Prostate gland (tissue), 2 donors: ENCODE measurements around the gene IPO11. TPM values are rescaled to one million over a fixed set of nuclear protein-coding genes. Genes with fewer than 3 reads are reported as not detected.

ENCODE experiments used
- DNase-seq: peaks from one replicate; pipeline ENCODE4 v3.0.0-alpha.2; 2019; ENCODE audit warnings: low spot score
- H3K27ac ChIP-seq, 2 donors: fragments of 200-600 bp; sonication (generic); 2 replicates each; pipeline ENCODE4 v1.5.1; 2017 to 2019
- H3K27me3 ChIP-seq: fragments of 200-600 bp; sonication (generic); replicated peaks from 2 replicates; pipeline ENCODE4 v1.5.1; 2019; ENCODE audit not compliant: insufficient read depth
- H3K36me3 ChIP-seq, 2 donors: fragments of 200-600 bp; sonication (generic); 1 replicate in 1 of 2; 2 replicates in 1 of 2; pipeline versions ENCODE4 v1.5.1 to v1.8.1; 2017 to 2019
- H3K4me1 ChIP-seq: fragments of 200-600 bp; sonication (generic); replicated peaks from 2 replicates; pipeline ENCODE4 v1.5.1; 2019
- H3K4me3 ChIP-seq, 2 donors: fragments of 200-600 bp; sonication (generic); 2 replicates each; pipeline ENCODE4 v1.5.1; 2017 to 2019
- H3K9me3 ChIP-seq: fragments of 200-600 bp; sonication (generic); 2 replicates; pipeline ENCODE4 v1.5.1; 2017
- POLR2A ChIP-seq: fragments of 450-650 bp; IDR thresholded peaks from one replicate; pipeline ENCODE4 v1.6.1; 2016; ENCODE audit warnings: antibody characterized with exemption, mild to moderate bottlenecking
- POLR2AphosphoS5 ChIP-seq: sonication (generic); formaldehyde crosslinking; IDR thresholded peaks from one replicate; pipeline ENCODE4 v1.6.1; 2017; ENCODE audit warnings: antibody characterized with exemption
- WGBS: methylation state at CpG from one replicate; pipeline ENCODE4 v1.1.5; 2018; 5-methylcytosine and 5-hydroxymethylcytosine counted together
- intact Hi-C: fragments of 100-400 bp; cut with DNase I; formaldehyde crosslinking; loops from one replicate; pipeline ENCODE4 v1.14.2; 2022
- total RNA-seq, 2 donors: library from RNA; depleted of rRNA; stranded (reverse); fragments of >200 nt; gene quantifications; one replicate each; pipeline ENCODE4 v1.1.0, GENCODE V29; 2016
- TF ChIP-seq, protein P1 (sequence below), 4 experiments: fragments of 200-600 bp in 2 of 4; fragments of 450-650 bp in 2 of 4; sonication (generic) in 2 of 4; IDR thresholded peaks; 1 replicate in 3 of 4; 2 replicates in 1 of 4; pipeline ENCODE4 v1.5.1; 2016 to 2019; ENCODE audit warnings: antibody characterized with exemption in 4 of 4, mild to moderate bottlenecking in 2 of 4, moderate library complexity in 2 of 4

Gene IPO11
- total RNA-seq, 2 donors from 2014 or later: 15.5 to 36.2 TPM

GRCh38 chr5:62649025-62649424, 236.5 kb downstream of the IPO11 start:
- Histone ChIP-seq H3K27me3 (no peaks in the 10 kb centered on the region), H3K4me3 (no peak overlapping the region), H3K36me3 (no peaks in the 10 kb centered on the region), H3K27ac (no peak overlapping the region), H3K4me1 (no peaks in the 10 kb centered on the region), H3K9me3 (no peaks in the 10 kb centered on the region)
- intact Hi-C loops: no loop called here
- 93% methylated on average over 4 of the region's 4 CpGs for WGBS
- DNase-seq: no peak
- TF ChIP-seq, protein P1, sequence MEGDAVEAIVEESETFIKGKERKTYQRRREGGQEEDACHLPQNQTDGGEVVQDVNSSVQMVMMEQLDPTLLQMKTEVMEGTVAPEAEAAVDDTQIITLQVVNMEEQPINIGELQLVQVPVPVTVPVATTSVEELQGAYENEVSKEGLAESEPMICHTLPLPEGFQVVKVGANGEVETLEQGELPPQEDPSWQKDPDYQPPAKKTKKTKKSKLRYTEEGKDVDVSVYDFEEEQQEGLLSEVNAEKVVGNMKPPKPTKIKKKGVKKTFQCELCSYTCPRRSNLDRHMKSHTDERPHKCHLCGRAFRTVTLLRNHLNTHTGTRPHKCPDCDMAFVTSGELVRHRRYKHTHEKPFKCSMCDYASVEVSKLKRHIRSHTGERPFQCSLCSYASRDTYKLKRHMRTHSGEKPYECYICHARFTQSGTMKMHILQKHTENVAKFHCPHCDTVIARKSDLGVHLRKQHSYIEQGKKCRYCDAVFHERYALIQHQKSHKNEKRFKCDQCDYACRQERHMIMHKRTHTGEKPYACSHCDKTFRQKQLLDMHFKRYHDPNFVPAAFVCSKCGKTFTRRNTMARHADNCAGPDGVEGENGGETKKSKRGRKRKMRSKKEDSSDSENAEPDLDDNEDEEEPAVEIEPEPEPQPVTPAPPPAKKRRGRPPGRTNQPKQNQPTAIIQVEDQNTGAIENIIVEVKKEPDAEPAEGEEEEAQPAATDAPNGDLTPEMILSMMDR (IDR thresholded peaks at IDR 0.05): no peak
- TF ChIP-seq POLR2A (no peak), POLR2AphosphoS5 (no peak)

DNA sequence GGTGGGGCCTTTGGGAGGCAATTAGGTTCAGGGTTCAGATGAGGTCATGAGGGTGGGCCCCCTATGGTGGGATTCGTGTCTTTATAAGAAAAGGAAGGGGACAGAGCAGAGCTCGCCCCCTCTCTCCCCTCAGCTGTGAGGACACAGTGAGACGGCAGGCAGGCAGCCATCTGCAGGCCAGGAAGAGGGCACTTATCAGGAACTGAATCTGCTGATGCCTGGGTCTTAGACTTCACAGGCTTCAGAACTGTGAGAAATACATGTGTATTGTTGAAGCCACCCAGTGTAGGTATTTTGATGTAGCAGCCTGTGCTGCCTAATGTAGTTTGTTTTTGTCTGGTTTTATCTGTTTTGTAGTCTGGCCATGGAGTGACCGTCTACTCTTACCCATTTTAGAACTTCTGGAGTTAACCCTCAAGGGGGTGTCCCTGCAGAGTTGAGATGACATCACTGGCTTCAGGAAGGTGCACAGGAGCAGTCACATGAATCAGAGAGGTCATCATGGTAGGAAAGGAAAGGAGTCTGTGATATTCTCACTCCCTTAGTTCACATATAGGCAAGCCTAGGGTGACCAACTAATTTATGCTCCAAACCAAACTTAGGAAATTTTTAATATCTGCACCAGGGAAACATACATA, 237.0 kb downstream of the IPO11 start:
- no peak overlapping the region for H3K4me3 ChIP-seq
- no peaks in the 10 kb centered on the region for H3K36me3 ChIP-seq
- no peaks in the 10 kb centered on the region for H3K27me3 ChIP-seq
- 70% methylated on average over 4 of the region's 4 CpGs for WGBS
- no peak overlapping the region for H3K27ac ChIP-seq
- H3K9me3 ChIP-seq: no peaks in the 10 kb centered on the region
- intact Hi-C loops: no loop called here
- TF ChIP-seq POLR2A: no peak
- no peak for DNase-seq
- H3K4me1 ChIP-seq: no peaks in the 10 kb centered on the region

DNA sequence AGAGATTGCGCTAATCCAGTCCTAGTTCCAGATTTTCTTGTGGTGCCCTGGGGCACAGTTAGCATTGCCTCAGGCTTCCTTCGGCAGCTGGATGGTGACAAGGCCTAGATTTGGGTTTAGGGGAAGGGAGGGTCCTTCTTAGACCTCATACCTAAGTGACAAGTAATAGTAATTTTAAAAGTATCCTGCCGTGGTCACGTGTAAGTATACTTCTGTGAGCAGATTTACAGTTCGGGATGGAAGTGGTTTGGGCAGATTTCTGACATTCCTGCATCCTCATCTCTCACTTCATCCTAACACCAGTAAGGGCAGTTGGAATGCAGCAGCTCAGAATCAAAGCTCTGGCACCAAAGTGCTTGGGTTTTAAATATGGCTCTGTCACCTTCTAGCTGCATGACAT, 237.6 kb downstream of the IPO11 start:
- Histone ChIP-seq H3K4me3 (no peak overlapping the region), H3K27me3 (no peaks in the 10 kb centered on the region), H3K4me1 (no peaks in the 10 kb centered on the region), H3K9me3 (no peaks in the 10 kb centered on the region), H3K27ac (no peak overlapping the region), H3K36me3 (no peaks in the 10 kb centered on the region)
- DNase-seq: no peak
- no peak for TF ChIP-seq POLR2A
- TF ChIP-seq, protein P1 (IDR thresholded peaks at IDR 0.05): no peak
- TF ChIP-seq POLR2AphosphoS5: no peak
- 66% methylated on average over 5 of the region's 5 CpGs for WGBS
- intact Hi-C loops: no loop called here

- 90% methylated on average over 5 of the region's 5 CpGs for WGBS
- no peaks in the 10 kb centered on the region for H3K9me3 ChIP-seq
- no peak overlapping the region for H3K27ac ChIP-seq
- H3K4me3 ChIP-seq: no peak overlapping the region
- no peak for DNase-seq
- H3K4me1 ChIP-seq: no peaks in the 10 kb centered on the region
- intact Hi-C loops: no loop called here
- TF ChIP-seq POLR2A (no peak), POLR2AphosphoS5 (no peak)
- TF ChIP-seq, protein P1 (IDR thresholded peaks at IDR 0.05): no peak
- H3K27me3 ChIP-seq: no peaks in the 10 kb centered on the region
- H3K36me3 ChIP-seq: no peaks in the 10 kb centered on the region
Observed at GRCh38 chr5:62652225-62652624, 239.7 kb downstream of the IPO11 start.

GRCh38 chr5:62653001-62653863, 240.7 kb downstream of the IPO11 start:
- no peak overlapping the region for H3K4me3 ChIP-seq
- no peak for DNase-seq
- intact Hi-C loops: no loop called here
- 79% methylated on average over 7 of the region's 7 CpGs for WGBS
- H3K27ac ChIP-seq: no peak overlapping the region
- H3K4me1 ChIP-seq: no peaks in the 10 kb centered on the region
- no peaks in the 10 kb centered on the region for H3K27me3 ChIP-seq
- H3K36me3 ChIP-seq: no peaks in the 10 kb centered on the region
- H3K9me3 ChIP-seq: no peaks in the 10 kb centered on the region
- TF ChIP-seq, protein P1 (IDR thresholded peaks at IDR 0.05): no peak
- TF ChIP-seq POLR2AphosphoS5 (no peak), POLR2A (no peak)
